ENCODE data around the gene GULP1. TPM values are rescaled to one million over a fixed set of nuclear protein-coding genes. Genes with fewer than 3 reads are reported as not detected.

Gene GULP1
- total and polyA plus RNA-seq, 4 donors, result 25.3 to 78.2 (median 48.2) TPM

DNA sequence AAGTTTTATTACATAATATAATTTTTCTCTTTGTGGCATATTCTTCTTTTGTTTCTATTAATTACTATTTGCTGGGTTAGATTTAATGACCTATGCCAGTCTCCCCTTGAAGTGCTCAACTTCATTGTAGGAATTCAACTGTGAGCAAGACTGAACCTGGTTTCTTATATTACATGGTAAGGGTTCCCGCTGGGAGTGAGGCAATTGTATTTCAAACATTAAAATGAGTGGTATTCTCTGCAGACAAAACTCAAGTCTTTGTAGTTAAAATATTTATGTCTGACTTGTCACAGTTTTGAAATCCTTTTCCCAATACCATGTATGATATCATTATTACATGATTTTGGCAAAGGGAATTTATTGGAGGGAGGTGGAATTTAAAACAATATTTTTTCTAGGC is 278.7 kb downstream of the GULP1 start:
- Histone ChIP-seq H3K36me3 (ENCODE audit: control insufficient read depth, insufficient read depth, low read length) (no peaks in the 10 kb centered on the region), H3K4me3 (ENCODE audit: low read depth, low read length) (no peak overlapping the region), H3K9me3 (ENCODE audit: control insufficient read depth, insufficient read depth, low read length) (no peaks in the 10 kb centered on the region), H3K4me1 (ENCODE audit: control insufficient read depth, insufficient read depth, low read length) (no peaks in the 10 kb centered on the region), H3K27me3 (ENCODE audit: control insufficient read depth, insufficient read depth, low read length) (no peaks in the 10 kb centered on the region), H3K27ac (ENCODE audit: low read depth, low read length) (no peak overlapping the region)
- WGBS (ENCODE audit: insufficient coverage), result no CpG with 5 or more reads among the region's 1 CpG
- DNase-seq (ENCODE audit: low read depth in 4 of 6, low spot score in 6 of 6), result no peak

DNA sequence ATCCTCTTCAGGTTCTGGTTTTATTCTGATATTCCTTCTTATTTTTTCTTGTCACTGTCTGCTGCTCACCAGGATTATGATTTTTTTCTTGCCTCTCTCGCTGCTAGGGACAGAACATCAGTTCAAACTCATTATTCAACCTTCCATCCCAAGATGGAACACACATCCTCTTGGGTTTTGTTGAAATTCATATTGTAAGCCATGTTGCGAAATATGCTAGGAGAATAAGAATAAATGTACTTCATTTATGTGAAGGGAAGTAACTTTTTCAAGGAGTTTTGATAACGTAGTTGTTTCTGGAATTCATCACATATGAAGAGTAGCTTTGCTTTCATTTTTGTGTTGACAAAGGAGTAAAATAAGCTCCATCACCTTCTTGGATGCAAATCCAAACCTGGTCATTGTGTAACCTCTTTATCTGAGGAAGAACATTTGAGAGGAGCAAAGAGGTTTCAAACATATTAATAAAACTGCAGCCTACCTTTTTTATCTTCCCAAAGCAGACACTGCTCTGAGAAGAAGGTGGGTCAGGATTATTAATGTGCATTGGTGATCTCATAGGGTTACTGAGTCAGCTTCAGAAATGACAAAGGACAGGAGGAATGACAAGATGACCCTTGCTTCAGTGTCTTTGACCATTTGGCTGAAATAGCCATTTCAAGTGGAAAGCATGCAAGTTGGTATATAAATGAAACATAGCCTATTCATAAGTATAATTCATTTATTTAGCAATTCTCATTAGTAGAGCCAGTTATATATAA is 280.0 kb downstream of the GULP1 start:
- Histone ChIP-seq H3K4me1 (ENCODE audit: control insufficient read depth, insufficient read depth, low read length) (no peaks in the 10 kb centered on the region), H3K27me3 (ENCODE audit: control insufficient read depth, insufficient read depth, low read length) (no peaks in the 10 kb centered on the region), H3K9me3 (ENCODE audit: control insufficient read depth, insufficient read depth, low read length) (no peaks in the 10 kb centered on the region), H3K4me3 (ENCODE audit: low read depth, low read length) (no peak overlapping the region), H3K36me3 (ENCODE audit: control insufficient read depth, insufficient read depth, low read length) (no peaks in the 10 kb centered on the region), H3K27ac (ENCODE audit: low read depth, low read length) (no peak overlapping the region)
- DNase-seq (ENCODE audit: low read depth in 4 of 6, low spot score in 6 of 6), result no peak
- no CpG with 5 or more reads among the region's 3 CpGs for WGBS (ENCODE audit: insufficient coverage)

- no peak for DNase-seq (ENCODE audit: low read depth in 4 of 6, low spot score in 6 of 6)
- 100% methylated on average over 1 of the region's 1 CpG for WGBS (ENCODE audit: insufficient coverage)
- Histone ChIP-seq H3K27me3 (ENCODE audit: control insufficient read depth, insufficient read depth, low read length) (no peaks in the 10 kb centered on the region), H3K27ac (ENCODE audit: low read depth, low read length) (no peak overlapping the region), H3K36me3 (ENCODE audit: control insufficient read depth, insufficient read depth, low read length) (no peaks in the 10 kb centered on the region), H3K4me3 (ENCODE audit: low read depth, low read length) (no peak overlapping the region), H3K4me1 (ENCODE audit: control insufficient read depth, insufficient read depth, low read length) (no peaks in the 10 kb centered on the region), H3K9me3 (ENCODE audit: control insufficient read depth, insufficient read depth, low read length) (no peaks in the 10 kb centered on the region)
Measured at GRCh38 chr2:188572592-188572991, 280.9 kb downstream of the GULP1 start.

DNA sequence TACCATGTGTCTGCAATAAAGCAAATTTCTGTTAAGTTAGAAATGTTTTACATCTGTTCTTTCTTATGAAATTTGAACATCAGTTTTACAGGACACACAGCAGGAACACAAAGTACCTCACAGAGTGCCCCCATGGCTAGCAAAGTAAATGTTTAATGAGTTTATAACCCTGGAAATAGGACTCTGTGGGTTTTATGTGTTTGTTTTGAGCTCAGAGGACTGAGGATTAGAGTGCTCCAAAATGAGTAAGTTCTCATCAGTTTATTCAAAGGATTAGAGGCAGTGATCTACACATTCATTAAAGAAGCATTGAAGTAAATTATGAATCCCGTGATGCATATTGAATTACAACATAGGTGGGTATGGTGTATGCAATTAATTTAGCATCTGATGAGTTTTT is 281.8 kb downstream of the GULP1 start:
- Histone ChIP-seq H3K4me3 (ENCODE audit: low read depth, low read length) (no peak overlapping the region), H3K36me3 (ENCODE audit: control insufficient read depth, insufficient read depth, low read length) (no peaks in the 10 kb centered on the region), H3K27ac (ENCODE audit: low read depth, low read length) (no peak overlapping the region), H3K9me3 (ENCODE audit: control insufficient read depth, insufficient read depth, low read length) (no peaks in the 10 kb centered on the region), H3K4me1 (ENCODE audit: control insufficient read depth, insufficient read depth, low read length) (no peaks in the 10 kb centered on the region), H3K27me3 (ENCODE audit: control insufficient read depth, insufficient read depth, low read length) (no peaks in the 10 kb centered on the region)
- peak in 1 of 6 donors; percentile 6 for DNase-seq (ENCODE audit: low read depth in 4 of 6, low spot score in 6 of 6)
- WGBS (ENCODE audit: insufficient coverage), result no CpG with 5 or more reads among the region's 1 CpG

- Histone ChIP-seq H3K27ac (ENCODE audit: low read depth, low read length) (no peak overlapping the region), H3K27me3 (ENCODE audit: control insufficient read depth, insufficient read depth, low read length) (no peaks in the 10 kb centered on the region), H3K4me3 (ENCODE audit: low read depth, low read length) (no peak overlapping the region), H3K9me3 (ENCODE audit: control insufficient read depth, insufficient read depth, low read length) (no peaks in the 10 kb centered on the region), H3K36me3 (ENCODE audit: control insufficient read depth, insufficient read depth, low read length) (no peaks in the 10 kb centered on the region), H3K4me1 (ENCODE audit: control insufficient read depth, insufficient read depth, low read length) (no peaks in the 10 kb centered on the region)
- no CpG with 5 or more reads among the region's 2 CpGs for WGBS (ENCODE audit: insufficient coverage)
- DNase-seq (ENCODE audit: low read depth in 4 of 6, low spot score in 6 of 6), result no peak
Measured at GRCh38 chr2:188576006-188576405, 284.3 kb downstream of the GULP1 start.

GRCh38 chr2:188576651-188577050 is 285.0 kb downstream of the GULP1 start:
- no peak overlapping the region for H3K4me3 ChIP-seq (ENCODE audit: low read depth, low read length)
- H3K27me3 ChIP-seq (ENCODE audit: control insufficient read depth, insufficient read depth, low read length), result no peaks in the 10 kb centered on the region
- no peaks in the 10 kb centered on the region for H3K4me1 ChIP-seq (ENCODE audit: control insufficient read depth, insufficient read depth, low read length)
- no peaks in the 10 kb centered on the region for H3K36me3 ChIP-seq (ENCODE audit: control insufficient read depth, insufficient read depth, low read length)
- no CpG with 5 or more reads among the region's 1 CpG for WGBS (ENCODE audit: insufficient coverage)
- no peak for DNase-seq (ENCODE audit: low read depth in 4 of 6, low spot score in 6 of 6)
- no peak overlapping the region for H3K27ac ChIP-seq (ENCODE audit: low read depth, low read length)
- H3K9me3 ChIP-seq (ENCODE audit: control insufficient read depth, insufficient read depth, low read length), result no peaks in the 10 kb centered on the region

DNA sequence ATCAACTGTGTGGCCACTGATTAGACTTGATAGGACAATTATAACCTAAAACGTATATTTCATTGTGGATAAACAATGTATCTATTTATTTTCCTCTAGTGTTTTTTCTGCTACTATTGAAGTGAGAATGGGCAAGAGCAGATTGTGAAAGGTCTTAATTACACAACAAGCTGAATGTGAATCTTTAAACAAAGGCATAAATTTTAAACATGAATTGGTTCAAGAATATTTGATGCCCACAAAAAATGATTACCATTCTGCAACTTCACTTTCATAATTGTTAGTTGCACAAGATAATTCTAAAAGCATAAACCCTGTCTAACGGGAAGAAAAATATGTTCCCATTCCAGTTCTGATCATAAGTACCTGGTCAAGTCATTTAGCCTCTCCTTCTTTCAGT is 285.6 kb downstream of the GULP1 start:
- H3K27me3 ChIP-seq (ENCODE audit: control insufficient read depth, insufficient read depth, low read length), result no peaks in the 10 kb centered on the region
- no peaks in the 10 kb centered on the region for H3K9me3 ChIP-seq (ENCODE audit: control insufficient read depth, insufficient read depth, low read length)
- H3K4me1 ChIP-seq (ENCODE audit: control insufficient read depth, insufficient read depth, low read length), result no peaks in the 10 kb centered on the region
- no peak for DNase-seq (ENCODE audit: low read depth in 4 of 6, low spot score in 6 of 6)
- no peak overlapping the region for H3K27ac ChIP-seq (ENCODE audit: low read depth, low read length)
- WGBS (ENCODE audit: insufficient coverage), result no CpG with 5 or more reads among the region's 2 CpGs
- H3K36me3 ChIP-seq (ENCODE audit: control insufficient read depth, insufficient read depth, low read length), result no peaks in the 10 kb centered on the region
- H3K4me3 ChIP-seq (ENCODE audit: low read depth, low read length), result no peak overlapping the region

DNA sequence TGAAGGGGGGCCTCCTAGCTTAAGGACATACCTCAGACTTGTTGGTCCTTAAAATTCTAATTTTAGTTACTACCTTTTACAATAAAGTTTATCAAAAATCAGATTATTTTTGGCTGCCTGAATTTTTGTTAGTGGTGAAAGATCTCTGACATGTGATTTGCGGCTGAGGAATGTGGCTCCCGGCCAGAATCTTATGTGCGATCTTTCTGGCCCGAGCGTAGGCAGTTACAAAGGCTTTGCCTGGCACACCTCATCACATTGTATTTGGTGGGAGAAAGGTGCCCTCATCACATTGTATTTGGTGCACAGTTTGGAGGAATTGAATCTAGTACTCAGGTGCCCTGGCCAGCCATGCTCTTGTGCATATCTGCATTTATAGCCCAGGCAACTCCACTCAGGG is 289.1 kb downstream of the GULP1 start:
- H3K27me3 ChIP-seq (ENCODE audit: control insufficient read depth, insufficient read depth, low read length), result no peaks in the 10 kb centered on the region
- DNase-seq (ENCODE audit: low read depth in 4 of 6, low spot score in 6 of 6), result no peak
- WGBS (ENCODE audit: insufficient coverage), result 100% methylated on average over 5 of the region's 5 CpGs
- H3K27ac ChIP-seq (ENCODE audit: low read depth, low read length), result no peak overlapping the region
- H3K4me3 ChIP-seq (ENCODE audit: low read depth, low read length), result no peak overlapping the region
- H3K4me1 ChIP-seq (ENCODE audit: control insufficient read depth, insufficient read depth, low read length), result no peaks in the 10 kb centered on the region
- no peaks in the 10 kb centered on the region for H3K36me3 ChIP-seq (ENCODE audit: control insufficient read depth, insufficient read depth, low read length)
- H3K9me3 ChIP-seq (ENCODE audit: control insufficient read depth, insufficient read depth, low read length), result no peaks in the 10 kb centered on the region

- no peaks in the 10 kb centered on the region for H3K9me3 ChIP-seq (ENCODE audit: control insufficient read depth, insufficient read depth, low read length)
- H3K4me3 ChIP-seq (ENCODE audit: low read depth, low read length), result no peak overlapping the region
- H3K4me1 ChIP-seq (ENCODE audit: control insufficient read depth, insufficient read depth, low read length), result no peaks in the 10 kb centered on the region
- no peak for DNase-seq (ENCODE audit: low read depth in 4 of 6, low spot score in 6 of 6)
- WGBS (ENCODE audit: insufficient coverage), result 100% methylated on average over 2 of the region's 2 CpGs
- no peaks in the 10 kb centered on the region for H3K27me3 ChIP-seq (ENCODE audit: control insufficient read depth, insufficient read depth, low read length)
- H3K27ac ChIP-seq (ENCODE audit: low read depth, low read length), result no peak overlapping the region
- H3K36me3 ChIP-seq (ENCODE audit: control insufficient read depth, insufficient read depth, low read length), result no peaks in the 10 kb centered on the region
Measured at GRCh38 chr2:188582211-188582610, 290.5 kb downstream of the GULP1 start.

GRCh38 chr2:188588235-188588634 is 296.6 kb downstream of the GULP1 start:
- no peaks in the 10 kb centered on the region for H3K27me3 ChIP-seq (ENCODE audit: control insufficient read depth, insufficient read depth, low read length)
- no peaks in the 10 kb centered on the region for H3K4me1 ChIP-seq (ENCODE audit: control insufficient read depth, insufficient read depth, low read length)
- H3K27ac ChIP-seq (ENCODE audit: low read depth, low read length), result peak overlapping the region; percentile 40
- H3K9me3 ChIP-seq (ENCODE audit: control insufficient read depth, insufficient read depth, low read length), result no peaks in the 10 kb centered on the region
- DNase-seq (ENCODE audit: low read depth in 4 of 6, low spot score in 6 of 6), result no peak
- no peaks in the 10 kb centered on the region for H3K36me3 ChIP-seq (ENCODE audit: control insufficient read depth, insufficient read depth, low read length)
- H3K4me3 ChIP-seq (ENCODE audit: low read depth, low read length), result no peak overlapping the region

Data from spinal cord (tissue), 10 donors.